Cardiac muscle cell (in vitro differentiated cells and primary cell): ENCODE results near the gene CFAP43. TPM values are rescaled to one million over a fixed set of nuclear protein-coding genes. Genes with fewer than 3 reads are reported as not detected.
A peak's percentile ranks its signal among the peaks of the same experiment; 100 is the strongest.

Experiments used
- DNase-seq, 2 donors: peaks; one replicate each; pipeline versions ENCODE4 v3.0.0 to v3.0.0-alpha.2; 2010 to 2017; ENCODE audit warnings: low read depth in 1 of 2, low spot score in 1 of 2
- H3K27ac ChIP-seq: fragments of 200-600 bp; sonication (generic); 2 replicates; pipeline ENCODE4 v1.5.1; 2016
- H3K27me3 ChIP-seq: fragments of 200-600 bp; sonication (generic); 2 replicates; pipeline ENCODE4 v1.6.0; 2016; ENCODE audit warnings: control low read depth
- H3K36me3 ChIP-seq: fragments of 200-600 bp; sonication (generic); 2 replicates; pipeline ENCODE4 v1.5.1; 2016; ENCODE audit warnings: control low read depth
- H3K4me1 ChIP-seq: fragments of 200-600 bp; sonication (generic); 2 replicates; pipeline ENCODE4 v1.8.1; 2017; ENCODE audit warnings: low read depth, mild to moderate bottlenecking, mixed run types
- H3K4me3 ChIP-seq: fragments of 200-600 bp; sonication (generic); 2 replicates; pipeline ENCODE4 v1.5.1; 2016; ENCODE audit warnings: mild to moderate bottlenecking
- H3K9me3 ChIP-seq: fragments of 200-600 bp; sonication (generic); 2 replicates; pipeline ENCODE4 v1.5.1; 2017; ENCODE audit warnings: low read depth, mild to moderate bottlenecking, control low read depth
- polyA plus RNA-seq: library from polyadenylated mRNA; unstranded; fragments of >200 nt; fragmentation: Nextera tagmentation; extraction: Ambion mirVana; gene quantifications from 2 replicates; pipeline ENCODE4 v1.2.1, GENCODE V29; 2016
- total RNA-seq: library from RNA; depleted of rRNA; stranded (reverse); fragments of >200 nt; gene quantifications from 2 replicates; pipeline ENCODE4 v1.2.3, GENCODE V29; 2016
- TF ChIP-seq, protein P1 (sequence below): IDR thresholded peaks from 2 replicates; pipeline ENCODE4 v1.5.1; 2012; ENCODE audit warnings: low read depth, mild to moderate bottlenecking, low read length

Gene CFAP43, protein sequence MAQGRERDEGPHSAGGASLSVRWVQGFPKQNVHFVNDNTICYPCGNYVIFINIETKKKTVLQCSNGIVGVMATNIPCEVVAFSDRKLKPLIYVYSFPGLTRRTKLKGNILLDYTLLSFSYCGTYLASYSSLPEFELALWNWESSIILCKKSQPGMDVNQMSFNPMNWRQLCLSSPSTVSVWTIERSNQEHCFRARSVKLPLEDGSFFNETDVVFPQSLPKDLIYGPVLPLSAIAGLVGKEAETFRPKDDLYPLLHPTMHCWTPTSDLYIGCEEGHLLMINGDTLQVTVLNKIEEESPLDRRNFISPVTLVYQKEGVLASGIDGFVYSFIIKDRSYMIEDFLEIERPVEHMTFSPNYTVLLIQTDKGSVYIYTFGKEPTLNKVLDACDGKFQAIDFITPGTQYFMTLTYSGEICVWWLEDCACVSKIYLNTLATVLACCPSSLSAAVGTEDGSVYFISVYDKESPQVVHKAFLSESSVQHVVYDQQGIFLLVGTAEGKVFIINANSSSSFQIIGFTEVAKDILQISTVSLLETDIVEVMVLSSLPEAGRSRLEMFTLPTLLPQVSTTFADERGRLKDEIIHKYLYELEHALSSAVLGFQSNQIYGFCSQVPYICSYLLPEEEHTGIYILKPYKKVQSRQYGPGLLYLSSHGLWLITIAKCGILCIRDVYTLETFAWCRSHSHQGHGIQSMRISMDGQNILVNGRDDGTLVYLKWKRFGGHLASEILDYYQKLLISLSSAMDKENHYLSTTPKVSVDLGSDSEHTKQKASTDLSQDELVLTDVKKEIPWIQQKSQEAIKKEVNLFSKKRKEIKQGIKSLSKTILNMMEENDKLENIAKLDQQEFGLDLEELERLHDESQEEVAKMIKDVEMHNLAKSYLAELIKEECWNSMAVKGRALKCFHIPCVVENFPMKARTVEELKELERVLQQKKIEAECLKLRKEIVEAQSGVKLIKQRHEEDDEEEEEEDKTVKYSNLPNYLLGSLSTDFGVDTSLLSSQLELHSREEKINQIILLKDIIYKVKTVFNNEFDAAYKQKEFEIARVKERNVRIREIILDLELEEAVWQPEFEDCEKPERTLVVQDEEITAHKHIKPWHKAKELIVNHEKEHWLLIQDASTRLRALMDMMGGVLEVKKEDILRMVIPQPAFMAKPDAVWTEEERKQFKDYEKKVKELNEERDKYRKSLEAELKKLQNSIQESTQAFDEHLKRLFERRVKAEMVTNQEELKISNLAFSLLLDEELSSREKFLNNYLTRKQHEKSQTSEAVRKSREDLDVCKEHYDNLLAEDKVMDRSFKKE (N-terminal part only)
- 0.36 and 2.0 TPM in 2 replicates for total RNA-seq
- 0.67 and 1.9 TPM in 2 replicates for polyA plus RNA-seq

DNA sequence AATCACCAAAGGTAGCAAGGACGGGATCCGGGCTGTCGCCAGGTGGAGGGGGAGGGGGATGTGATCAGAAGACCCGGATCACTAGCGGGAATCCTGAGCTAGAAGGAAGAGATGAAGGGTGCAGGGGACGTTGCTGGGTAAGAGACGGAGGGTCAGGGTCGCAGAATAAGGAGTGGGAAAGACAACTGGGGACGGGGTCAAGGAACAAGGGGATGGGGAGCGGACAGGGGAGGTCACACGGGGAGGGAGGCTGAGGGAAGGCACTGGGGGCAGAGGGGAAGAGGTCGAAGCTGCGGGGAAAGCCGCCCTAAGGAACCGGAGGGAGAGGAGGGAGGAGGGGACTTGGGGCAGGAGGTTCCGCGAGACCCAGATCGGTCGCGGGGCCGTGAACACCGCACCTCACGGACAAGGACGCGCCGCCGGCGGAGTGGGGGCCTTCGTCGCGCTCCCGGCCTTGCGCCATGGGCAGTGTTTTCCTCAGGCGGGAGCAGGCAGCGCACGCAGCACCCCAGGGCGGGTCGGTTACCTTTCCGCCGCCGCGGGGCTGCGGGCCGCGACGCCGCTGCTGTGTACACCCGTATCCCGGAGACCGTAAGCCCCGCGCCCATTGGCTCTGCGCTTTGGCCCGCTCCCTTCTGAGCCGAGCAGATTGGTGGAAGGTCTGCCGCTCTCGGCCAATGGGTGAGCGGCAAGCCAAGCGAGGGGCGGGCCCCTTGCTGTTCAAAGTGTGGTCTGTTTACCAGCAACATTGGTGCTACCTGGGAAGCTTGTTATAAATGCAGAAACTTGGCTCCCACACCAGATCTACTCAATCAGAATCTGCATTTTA, at the start of gene CFAP43:
Gene CFAP43 (minus strand): TSS at position 581 of the 829 bp plus-strand sequence. CDS start 118 bp downstream, at position 463.
- Histone ChIP-seq H3K4me1 (no peaks in the 10 kb centered on the region), H3K4me3 (peak within 1 kb of the TSS; percentile 79), H3K36me3 (no peaks in the 10 kb centered on the region), H3K27ac (peak within 1 kb of the TSS; percentile 19), H3K9me3 (no peaks in the 10 kb centered on the region), H3K27me3 (no peaks in the 10 kb centered on the region)
- TF ChIP-seq, protein P1, sequence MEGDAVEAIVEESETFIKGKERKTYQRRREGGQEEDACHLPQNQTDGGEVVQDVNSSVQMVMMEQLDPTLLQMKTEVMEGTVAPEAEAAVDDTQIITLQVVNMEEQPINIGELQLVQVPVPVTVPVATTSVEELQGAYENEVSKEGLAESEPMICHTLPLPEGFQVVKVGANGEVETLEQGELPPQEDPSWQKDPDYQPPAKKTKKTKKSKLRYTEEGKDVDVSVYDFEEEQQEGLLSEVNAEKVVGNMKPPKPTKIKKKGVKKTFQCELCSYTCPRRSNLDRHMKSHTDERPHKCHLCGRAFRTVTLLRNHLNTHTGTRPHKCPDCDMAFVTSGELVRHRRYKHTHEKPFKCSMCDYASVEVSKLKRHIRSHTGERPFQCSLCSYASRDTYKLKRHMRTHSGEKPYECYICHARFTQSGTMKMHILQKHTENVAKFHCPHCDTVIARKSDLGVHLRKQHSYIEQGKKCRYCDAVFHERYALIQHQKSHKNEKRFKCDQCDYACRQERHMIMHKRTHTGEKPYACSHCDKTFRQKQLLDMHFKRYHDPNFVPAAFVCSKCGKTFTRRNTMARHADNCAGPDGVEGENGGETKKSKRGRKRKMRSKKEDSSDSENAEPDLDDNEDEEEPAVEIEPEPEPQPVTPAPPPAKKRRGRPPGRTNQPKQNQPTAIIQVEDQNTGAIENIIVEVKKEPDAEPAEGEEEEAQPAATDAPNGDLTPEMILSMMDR: no peak
- peak; percentile 97 for DNase-seq

DNA sequence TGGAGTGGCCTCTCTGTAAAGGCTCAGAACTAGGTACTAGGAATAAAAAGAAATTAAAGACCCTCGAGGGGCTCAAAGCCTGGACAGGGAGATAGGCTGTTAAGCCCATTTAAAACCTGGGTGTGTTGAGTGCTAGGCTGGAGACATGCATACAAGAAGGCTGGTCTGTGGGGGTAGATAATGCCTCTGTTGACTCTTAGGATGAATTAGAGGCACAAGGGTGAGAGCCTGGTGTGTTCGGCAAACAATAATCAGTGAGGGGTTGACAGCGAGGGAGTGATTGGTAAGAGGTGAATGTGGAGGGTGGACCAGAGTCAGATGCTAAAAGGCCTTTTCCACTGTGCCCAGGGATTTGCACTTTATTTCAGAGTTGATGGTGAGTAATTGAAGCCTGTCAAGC, 49.5 kb upstream of the CFAP43 start:
- Histone ChIP-seq H3K4me3 (no peak overlapping the region), H3K9me3 (no peaks in the 10 kb centered on the region), H3K27me3 (no peaks in the 10 kb centered on the region), H3K4me1 (no peaks in the 10 kb centered on the region), H3K27ac (no peak overlapping the region), H3K36me3 (no peaks in the 10 kb centered on the region)
- TF ChIP-seq, protein P1: no peak
- DNase-seq: no peak

DNA sequence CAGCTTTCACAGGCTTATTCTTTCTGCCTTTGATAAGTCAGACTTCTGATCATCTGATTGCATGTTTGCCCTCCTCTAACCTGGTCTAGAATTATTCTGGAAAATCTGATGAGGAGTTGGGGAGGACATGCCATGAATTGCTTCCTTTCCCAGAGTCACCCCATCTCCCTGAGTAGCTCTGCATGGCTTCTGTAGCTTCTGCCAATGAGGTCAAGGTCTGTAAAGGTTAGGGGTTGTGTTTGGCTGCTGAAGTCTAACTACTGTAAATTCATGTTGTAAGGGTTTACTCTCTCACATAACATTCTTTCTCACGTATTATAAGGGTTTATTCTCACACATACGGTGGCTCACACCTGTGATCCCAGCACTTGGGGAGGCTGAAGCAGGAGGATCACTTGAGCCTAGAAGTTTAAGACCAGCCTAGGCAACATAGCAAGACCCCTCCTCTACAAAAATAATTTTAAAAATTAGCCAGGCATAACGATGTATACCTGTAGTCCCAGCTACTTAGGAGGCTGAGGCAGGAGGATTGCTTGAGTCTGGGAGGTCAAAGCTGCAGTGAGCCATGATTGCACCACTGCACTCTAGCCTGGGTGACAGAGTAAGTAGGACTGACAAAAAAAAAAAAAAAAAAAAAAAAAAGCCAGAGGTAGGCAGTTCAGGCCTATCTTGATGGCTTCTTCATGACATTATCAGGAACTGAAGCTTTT, 47.5 kb upstream of the CFAP43 start:
- H3K27me3 ChIP-seq: no peaks in the 10 kb centered on the region
- no peaks in the 10 kb centered on the region for H3K4me1 ChIP-seq
- DNase-seq: no peak
- H3K4me3 ChIP-seq: no peak overlapping the region
- TF ChIP-seq, protein P1: no peak
- no peaks in the 10 kb centered on the region for H3K9me3 ChIP-seq
- H3K36me3 ChIP-seq: no peaks in the 10 kb centered on the region
- H3K27ac ChIP-seq: no peak overlapping the region

DNA sequence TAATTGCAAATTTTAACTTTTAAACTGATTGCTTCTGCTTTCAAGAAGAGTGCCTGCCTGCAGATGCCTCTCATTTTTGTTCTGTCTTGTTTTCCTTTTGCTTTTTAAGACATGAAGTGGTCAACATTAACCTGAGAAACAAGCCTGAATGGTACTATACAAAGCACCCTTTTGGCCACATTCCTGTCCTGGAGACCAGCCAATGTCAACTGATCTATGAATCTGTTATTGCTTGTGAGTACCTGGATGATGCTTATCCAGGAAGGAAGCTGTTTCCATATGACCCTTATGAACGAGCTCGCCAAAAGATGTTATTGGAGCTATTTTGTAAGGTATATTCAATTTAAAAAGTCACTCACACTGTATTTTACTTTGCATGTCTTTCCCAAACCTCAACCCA, 45.6 kb upstream of the CFAP43 start:
- no peaks in the 10 kb centered on the region for H3K27me3 ChIP-seq
- H3K9me3 ChIP-seq: no peaks in the 10 kb centered on the region
- TF ChIP-seq, protein P1: no peak
- H3K36me3 ChIP-seq: no peaks in the 10 kb centered on the region
- no peaks in the 10 kb centered on the region for H3K4me1 ChIP-seq
- no peak overlapping the region for H3K4me3 ChIP-seq
- DNase-seq: no peak
- H3K27ac ChIP-seq: no peak overlapping the region
